Measurements from ENCODE around the gene HPS5. TPM values are rescaled to one million over a fixed set of nuclear protein-coding genes. Genes with fewer than 3 reads are reported as not detected.
A peak's percentile ranks its signal among the peaks of the same experiment; 100 is the strongest.

Gene HPS5
- total RNA-seq, 1 experiment from 2014 or later, result 18.9 TPM

GRCh38 chr11:18245396-18245795 is 76.5 kb downstream of the HPS5 start:
- TF ChIP-seq CTCF (conservative IDR thresholded peaks at IDR 0.05; ENCODE audit: low read depth, low read length) (no peak), EZH2 (IDR thresholded peaks at IDR 0.05; ENCODE audit: borderline replicate concordance, low read depth, low read length, poor library complexity, severe bottlenecking) (no peak)
- H3K27ac ChIP-seq (ENCODE audit: low read depth, low read length, poor library complexity, severe bottlenecking), result no peak overlapping the region
- CTCF ChIA-PET, result no interaction called here
- no peaks in the 10 kb centered on the region for H3K9me3 ChIP-seq (ENCODE audit: low read depth, low read length, poor library complexity, severe bottlenecking)
- no TSS peak for BruUV-seq (replicated peaks)
- H3K36me3 ChIP-seq (ENCODE audit: insufficient read depth, low read length, poor library complexity, severe bottlenecking), result no peaks in the 10 kb centered on the region
- H3K4me3 ChIP-seq (ENCODE audit: low read depth, low read length, poor library complexity, severe bottlenecking), result no peak overlapping the region
- POLR2A ChIA-PET (ENCODE audit: low non-redundant PET), result no interaction called here
- intact Hi-C loops (cut with micrococcal nuclease; ENCODE audit: unreplicated experiment), result loop anchor here (10.0 kb wide), 1 partner anchor 489 kb away; no protein-coding TSS in a partner anchor
- H3K27me3 ChIP-seq (replicated peaks; ENCODE audit: insufficient read depth, low read depth, low read length, poor library complexity), result no peaks in the 10 kb centered on the region
- no peaks in the 10 kb centered on the region for H3K4me1 ChIP-seq (ENCODE audit: insufficient read depth, low read length, poor library complexity, severe bottlenecking)
- DNase-seq (ENCODE audit: low spot score), result no peak

- H3K27ac ChIP-seq (ENCODE audit: low read depth, low read length, poor library complexity, severe bottlenecking), result no peak overlapping the region
- TF ChIP-seq CTCF (conservative IDR thresholded peaks at IDR 0.05; ENCODE audit: low read depth, low read length), result peak; percentile 81
- TF ChIP-seq EZH2 (IDR thresholded peaks at IDR 0.05; ENCODE audit: borderline replicate concordance, low read depth, low read length, poor library complexity, severe bottlenecking), result no peak
- BruUV-seq (replicated peaks), result no TSS peak
- intact Hi-C loops (cut with micrococcal nuclease; ENCODE audit: unreplicated experiment), result loop anchor here (2.0 to 10.0 kb wide), 2 partner anchors 407 to 491 kb away; no protein-coding TSS in a partner anchor
- H3K36me3 ChIP-seq (ENCODE audit: insufficient read depth, low read length, poor library complexity, severe bottlenecking), result no peaks in the 10 kb centered on the region
- CTCF ChIA-PET, result interaction anchor here (0.5 to 1.3 kb wide), 9 partner anchors 26 to 487 kb away, joined by 3 to 8 read pairs (median 4); partner anchors contain the start of gene LDHA
- H3K4me3 ChIP-seq (ENCODE audit: low read depth, low read length, poor library complexity, severe bottlenecking), result no peak overlapping the region
- peak; percentile 75 for DNase-seq (ENCODE audit: low spot score)
- H3K9me3 ChIP-seq (ENCODE audit: low read depth, low read length, poor library complexity, severe bottlenecking), result no peaks in the 10 kb centered on the region
- POLR2A ChIA-PET (ENCODE audit: low non-redundant PET), result interaction anchor here (0.6 kb wide), 1 partner anchor 282 kb away, joined by 3 read pairs; no protein-coding TSS in a partner anchor
- H3K27me3 ChIP-seq (replicated peaks; ENCODE audit: insufficient read depth, low read depth, low read length, poor library complexity), result peaks cover 8% of the 10 kb centered on the region
- no peaks in the 10 kb centered on the region for H3K4me1 ChIP-seq (ENCODE audit: insufficient read depth, low read length, poor library complexity, severe bottlenecking)
Observed at GRCh38 chr11:18243783-18244362, 78.1 kb downstream of the HPS5 start.

GRCh38 chr11:18239655-18240054 is 82.3 kb downstream of the HPS5 start:
- H3K27me3 ChIP-seq (replicated peaks; ENCODE audit: insufficient read depth, low read depth, low read length, poor library complexity), result peaks cover 27% of the 10 kb centered on the region
- H3K4me1 ChIP-seq (ENCODE audit: insufficient read depth, low read length, poor library complexity, severe bottlenecking), result no peaks in the 10 kb centered on the region
- POLR2A ChIA-PET (ENCODE audit: low non-redundant PET), result no interaction called here
- no peaks in the 10 kb centered on the region for H3K9me3 ChIP-seq (ENCODE audit: low read depth, low read length, poor library complexity, severe bottlenecking)
- no peaks in the 10 kb centered on the region for H3K36me3 ChIP-seq (ENCODE audit: insufficient read depth, low read length, poor library complexity, severe bottlenecking)
- no peak overlapping the region for H3K27ac ChIP-seq (ENCODE audit: low read depth, low read length, poor library complexity, severe bottlenecking)
- no peak for DNase-seq (ENCODE audit: low spot score)
- H3K4me3 ChIP-seq (ENCODE audit: low read depth, low read length, poor library complexity, severe bottlenecking), result no peak overlapping the region
- CTCF ChIA-PET, result no interaction called here
- intact Hi-C loops (cut with micrococcal nuclease; ENCODE audit: unreplicated experiment), result loop anchor here (10.0 kb wide), 1 partner anchor 495 kb away; no protein-coding TSS in a partner anchor
- TF ChIP-seq CTCF (conservative IDR thresholded peaks at IDR 0.05; ENCODE audit: low read depth, low read length), result no peak
- no peak for TF ChIP-seq EZH2 (IDR thresholded peaks at IDR 0.05; ENCODE audit: borderline replicate concordance, low read depth, low read length, poor library complexity, severe bottlenecking)
- BruUV-seq (replicated peaks), result no TSS peak
